Calu3 (cell line): ENCODE measurements around the gene XPR1. TPM values are rescaled to one million over a fixed set of nuclear protein-coding genes. Genes with fewer than 3 reads are reported as not detected.

Source experiments
- BruUV-seq: library from RNA; stranded (reverse); fragments of 400-500 nt; replicated peaks from 2 replicates; lab custom pipeline; 2021; lab: Mats Ljungman, UMichigan
- CTCF ChIA-PET: fragments of 300-600 bp; sonication (Branson Sonifier 250); formaldehyde crosslinking; loops from one replicate; lab custom pipeline; 2022; ENCODE audit warnings: antibody characterized with exemption; lab: Charles Lee
- DNase-seq: peaks from one replicate; pipeline ENCODE4 v3.0.0; 2022
- H3K27ac Mint-ChIP-seq: one replicate; pipeline ENCODE4 v1.8.0; 2022; ENCODE audit warnings: mixed read lengths; ENCODE audit not compliant: unreplicated experiment
- H3K27me3 Mint-ChIP-seq: one replicate; pipeline ENCODE4 v1.8.0; 2022; ENCODE audit warnings: mixed read lengths; ENCODE audit not compliant: unreplicated experiment
- H3K36me3 Mint-ChIP-seq: one replicate; pipeline ENCODE4 v1.8.0; 2022; ENCODE audit warnings: mild to moderate bottlenecking, moderate library complexity, mixed read lengths; ENCODE audit not compliant: insufficient read depth, unreplicated experiment
- H3K4me1 Mint-ChIP-seq: one replicate; pipeline ENCODE4 v1.8.0; 2022; ENCODE audit warnings: mild to moderate bottlenecking, low read depth, mixed read lengths; ENCODE audit not compliant: unreplicated experiment
- H3K4me3 Mint-ChIP-seq: one replicate; pipeline ENCODE4 v1.8.0; 2022; ENCODE audit warnings: mild to moderate bottlenecking, low read depth, moderate library complexity, mixed read lengths; ENCODE audit not compliant: unreplicated experiment
- H3K9me3 Mint-ChIP-seq: one replicate; pipeline ENCODE4 v1.8.0; 2022; ENCODE audit warnings: low read depth, mixed read lengths; ENCODE audit not compliant: unreplicated experiment
- intact Hi-C: fragments of 100-400 bp; cut with micrococcal nuclease; formaldehyde crosslinking; loops from one replicate; pipeline ENCODE4 v1.10.0; 2022; ENCODE audit not compliant: unreplicated experiment
- total RNA-seq: library from RNA; stranded (reverse); gene quantifications from 2 replicates; pipeline ENCODE4 v1.2.3, GENCODE V29; 2022
- TF ChIP-seq, protein P1 (sequence below): fragments of 200-600 bp; IDR thresholded peaks from one replicate; pipeline ENCODE4 v1.8.0; 2022; ENCODE audit warnings: antibody characterized with exemption; ENCODE audit not compliant: unreplicated experiment

Gene XPR1
- total RNA-seq, 1 experiment from 2014 or later, result 44.5 TPM

DNA sequence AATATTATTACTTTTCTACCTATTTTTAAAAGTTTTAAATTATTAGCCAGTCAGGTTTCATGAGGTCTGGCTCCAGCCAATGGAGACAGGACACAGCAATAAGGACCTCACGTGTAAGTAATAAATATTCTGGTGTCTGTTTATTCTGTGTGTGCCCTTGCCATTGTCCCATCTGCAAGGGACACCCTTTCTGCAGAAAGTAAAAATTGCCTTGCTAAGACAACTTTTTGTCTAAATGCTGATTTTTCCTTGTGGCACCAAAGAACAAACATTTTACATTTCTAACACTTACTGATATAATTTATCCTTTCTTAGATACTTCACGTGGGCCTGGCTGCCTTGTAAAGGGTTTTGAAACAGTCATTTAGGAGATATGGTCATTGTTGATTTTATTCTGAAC lies 43.7 kb upstream of the XPR1 start:
- H3K27ac Mint-ChIP-seq, result no peak overlapping the region
- TF ChIP-seq, protein P1, sequence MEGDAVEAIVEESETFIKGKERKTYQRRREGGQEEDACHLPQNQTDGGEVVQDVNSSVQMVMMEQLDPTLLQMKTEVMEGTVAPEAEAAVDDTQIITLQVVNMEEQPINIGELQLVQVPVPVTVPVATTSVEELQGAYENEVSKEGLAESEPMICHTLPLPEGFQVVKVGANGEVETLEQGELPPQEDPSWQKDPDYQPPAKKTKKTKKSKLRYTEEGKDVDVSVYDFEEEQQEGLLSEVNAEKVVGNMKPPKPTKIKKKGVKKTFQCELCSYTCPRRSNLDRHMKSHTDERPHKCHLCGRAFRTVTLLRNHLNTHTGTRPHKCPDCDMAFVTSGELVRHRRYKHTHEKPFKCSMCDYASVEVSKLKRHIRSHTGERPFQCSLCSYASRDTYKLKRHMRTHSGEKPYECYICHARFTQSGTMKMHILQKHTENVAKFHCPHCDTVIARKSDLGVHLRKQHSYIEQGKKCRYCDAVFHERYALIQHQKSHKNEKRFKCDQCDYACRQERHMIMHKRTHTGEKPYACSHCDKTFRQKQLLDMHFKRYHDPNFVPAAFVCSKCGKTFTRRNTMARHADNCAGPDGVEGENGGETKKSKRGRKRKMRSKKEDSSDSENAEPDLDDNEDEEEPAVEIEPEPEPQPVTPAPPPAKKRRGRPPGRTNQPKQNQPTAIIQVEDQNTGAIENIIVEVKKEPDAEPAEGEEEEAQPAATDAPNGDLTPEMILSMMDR, result no peak
- CTCF ChIA-PET, result interaction anchor here (0.6 kb wide), 1 partner anchor 10 kb away, joined by 5 read pairs; no protein-coding TSS in a partner anchor
- no peaks in the 10 kb centered on the region for H3K9me3 Mint-ChIP-seq
- no peak for DNase-seq
- no peaks in the 10 kb centered on the region for H3K36me3 Mint-ChIP-seq
- intact Hi-C loops, result no loop called here
- no peaks in the 10 kb centered on the region for H3K27me3 Mint-ChIP-seq
- BruUV-seq, result no TSS peak
- peaks cover 25% of the 10 kb centered on the region for H3K4me1 Mint-ChIP-seq
- H3K4me3 Mint-ChIP-seq, result no peak overlapping the region

DNA sequence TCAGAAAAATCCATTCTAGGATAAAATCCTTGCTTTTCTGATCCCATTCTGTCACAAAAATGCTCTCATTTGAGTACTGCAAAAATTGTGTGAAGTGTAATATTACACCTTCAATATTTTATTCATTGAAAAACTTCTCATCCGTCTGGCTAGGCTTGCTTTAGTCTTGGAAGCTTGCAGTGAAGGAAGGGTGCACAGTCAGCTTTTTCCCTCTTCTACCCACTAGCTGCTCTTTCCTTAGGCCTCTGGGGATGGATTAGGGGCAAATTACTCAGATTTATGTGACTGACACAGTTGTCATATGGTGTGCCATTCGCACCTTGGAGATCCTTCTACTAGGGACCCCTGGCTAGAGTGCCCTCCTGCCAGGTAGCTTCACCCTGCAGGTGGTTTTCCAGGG lies 40.9 kb upstream of the XPR1 start:
- no TSS peak for BruUV-seq

DNA sequence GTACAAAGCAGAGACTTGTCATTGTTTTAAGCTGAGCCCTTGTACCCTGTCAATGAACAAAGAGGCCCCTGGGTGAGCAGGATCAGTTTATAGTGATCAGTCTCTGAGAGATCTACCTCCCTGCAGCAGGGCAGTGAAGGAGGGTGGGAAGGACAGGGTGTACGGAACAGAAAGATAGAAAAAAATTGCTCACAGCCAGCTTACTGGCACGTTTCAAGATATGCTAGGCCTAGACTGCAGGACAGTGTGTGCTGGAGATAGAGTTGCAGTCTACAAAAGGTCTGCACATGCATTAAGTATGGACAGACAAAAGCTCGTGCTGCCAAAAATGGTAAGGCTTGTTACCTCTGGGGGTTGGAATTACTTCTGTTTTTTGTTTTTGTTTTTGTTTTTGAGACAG lies 38.4 kb upstream of the XPR1 start:
- Mint-ChIP-seq H3K4me3 (no peak overlapping the region), H3K27ac (no peak overlapping the region), H3K4me1 (peaks cover 10% of the 10 kb centered on the region), H3K36me3 (no peaks in the 10 kb centered on the region), H3K9me3 (no peaks in the 10 kb centered on the region), H3K27me3 (no peaks in the 10 kb centered on the region)
- CTCF ChIA-PET, result no interaction called here
- intact Hi-C loops, result no loop called here
- no peak for DNase-seq
- TF ChIP-seq, protein P1, result no peak
- BruUV-seq, result no TSS peak

More for the DNA sequence above, 40.9 kb upstream of the XPR1 start:
- TF ChIP-seq, protein P1, result no peak
- Mint-ChIP-seq H3K27me3 (no peaks in the 10 kb centered on the region), H3K4me1 (peaks cover 15% of the 10 kb centered on the region), H3K9me3 (no peaks in the 10 kb centered on the region), H3K36me3 (no peaks in the 10 kb centered on the region), H3K4me3 (no peak overlapping the region), H3K27ac (no peak overlapping the region)
- no peak for DNase-seq
- intact Hi-C loops, result no loop called here
- CTCF ChIA-PET, result no interaction called here

- H3K4me1 Mint-ChIP-seq, result peaks cover 19% of the 10 kb centered on the region
- H3K9me3 Mint-ChIP-seq, result no peaks in the 10 kb centered on the region
- H3K27ac Mint-ChIP-seq, result no peak overlapping the region
- no peaks in the 10 kb centered on the region for H3K36me3 Mint-ChIP-seq
- no peaks in the 10 kb centered on the region for H3K27me3 Mint-ChIP-seq
- intact Hi-C loops, result no loop called here
- CTCF ChIA-PET, result no interaction called here
- no TSS peak for BruUV-seq
- DNase-seq, result no peak
- H3K4me3 Mint-ChIP-seq, result no peak overlapping the region
- TF ChIP-seq, protein P1, result no peak
Measured at GRCh38 chr1:180594723-180595122, 37.1 kb upstream of the XPR1 start.
